GM10266 (cell line): ENCODE data around the gene PRDM2.

Source experiments
- DNase-seq: peaks from one replicate; pipeline ENCODE4 v3.0.0; 2012; ENCODE audit errors: extremely low spot score
- TF ChIP-seq, protein P1 (sequence below): IDR thresholded peaks from 2 replicates; pipeline ENCODE4 v1.5.1; 2012; ENCODE audit warnings: mild to moderate bottlenecking, low read depth; ENCODE audit not compliant: control insufficient read depth, insufficient read depth; ENCODE audit errors: missing control alignments

PRDM2 gene

DNA sequence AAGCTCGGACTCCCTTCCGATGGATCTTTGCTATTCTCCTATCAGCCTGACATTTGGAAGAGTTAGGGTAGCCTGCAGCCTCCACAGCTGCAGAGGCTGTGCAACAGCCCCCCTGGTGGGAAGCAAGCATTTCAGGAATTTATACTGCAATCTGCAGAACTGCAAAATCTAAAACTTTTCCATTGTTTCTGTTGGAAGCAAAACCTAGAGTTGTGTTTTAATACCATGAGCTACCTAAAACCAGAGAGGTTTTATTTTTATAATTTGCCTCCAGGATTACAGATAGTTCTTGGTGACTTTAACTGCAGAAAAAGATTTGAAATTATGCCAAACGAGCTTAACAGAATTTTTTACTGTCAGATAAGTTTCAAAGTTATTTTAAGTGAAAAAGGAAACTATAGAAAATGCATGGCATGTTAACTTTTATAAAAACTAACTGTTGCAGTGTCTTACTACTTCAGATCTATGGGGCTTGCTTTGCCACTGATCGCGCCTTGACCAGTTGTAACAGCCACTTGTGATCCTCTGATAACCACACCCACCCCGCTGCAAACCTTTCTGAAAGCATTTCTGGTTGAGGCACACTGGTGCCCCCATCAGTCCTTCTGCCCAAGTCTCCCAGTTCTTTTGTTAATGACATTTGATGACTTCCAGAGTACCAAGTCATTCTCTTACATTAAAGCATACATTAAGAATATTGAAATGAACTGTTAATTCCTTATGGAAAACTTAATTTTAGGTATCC is 64.8 kb downstream of the PRDM2 start:
- TF ChIP-seq, protein P1, sequence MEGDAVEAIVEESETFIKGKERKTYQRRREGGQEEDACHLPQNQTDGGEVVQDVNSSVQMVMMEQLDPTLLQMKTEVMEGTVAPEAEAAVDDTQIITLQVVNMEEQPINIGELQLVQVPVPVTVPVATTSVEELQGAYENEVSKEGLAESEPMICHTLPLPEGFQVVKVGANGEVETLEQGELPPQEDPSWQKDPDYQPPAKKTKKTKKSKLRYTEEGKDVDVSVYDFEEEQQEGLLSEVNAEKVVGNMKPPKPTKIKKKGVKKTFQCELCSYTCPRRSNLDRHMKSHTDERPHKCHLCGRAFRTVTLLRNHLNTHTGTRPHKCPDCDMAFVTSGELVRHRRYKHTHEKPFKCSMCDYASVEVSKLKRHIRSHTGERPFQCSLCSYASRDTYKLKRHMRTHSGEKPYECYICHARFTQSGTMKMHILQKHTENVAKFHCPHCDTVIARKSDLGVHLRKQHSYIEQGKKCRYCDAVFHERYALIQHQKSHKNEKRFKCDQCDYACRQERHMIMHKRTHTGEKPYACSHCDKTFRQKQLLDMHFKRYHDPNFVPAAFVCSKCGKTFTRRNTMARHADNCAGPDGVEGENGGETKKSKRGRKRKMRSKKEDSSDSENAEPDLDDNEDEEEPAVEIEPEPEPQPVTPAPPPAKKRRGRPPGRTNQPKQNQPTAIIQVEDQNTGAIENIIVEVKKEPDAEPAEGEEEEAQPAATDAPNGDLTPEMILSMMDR = no peak
- no peak for DNase-seq

GRCh38 chr1:13766592-13767564 is 66.9 kb downstream of the PRDM2 start:
- TF ChIP-seq, protein P1 = no peak
- DNase-seq = no peak

DNA sequence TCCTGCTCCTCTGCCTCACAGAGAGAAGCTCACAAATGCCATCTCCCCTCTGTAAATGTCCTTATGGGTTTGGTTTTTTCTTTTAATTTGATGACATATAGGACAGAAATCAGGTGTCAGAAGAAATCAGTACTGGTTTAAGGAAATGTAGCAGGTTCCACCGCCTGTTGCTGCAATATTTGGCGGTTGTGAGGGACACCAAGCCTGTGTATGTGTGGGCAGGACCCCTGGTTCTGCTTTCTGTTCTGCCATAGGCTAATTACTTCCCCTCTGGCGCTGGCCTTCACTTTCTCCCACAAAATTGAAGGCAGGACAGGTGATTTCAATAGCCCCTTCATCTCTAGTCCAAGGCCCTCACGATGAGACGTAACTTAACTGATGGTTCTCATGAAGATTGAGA is 69.2 kb downstream of the PRDM2 start:
- TF ChIP-seq, protein P1 = no peak
- DNase-seq = no peak

DNA sequence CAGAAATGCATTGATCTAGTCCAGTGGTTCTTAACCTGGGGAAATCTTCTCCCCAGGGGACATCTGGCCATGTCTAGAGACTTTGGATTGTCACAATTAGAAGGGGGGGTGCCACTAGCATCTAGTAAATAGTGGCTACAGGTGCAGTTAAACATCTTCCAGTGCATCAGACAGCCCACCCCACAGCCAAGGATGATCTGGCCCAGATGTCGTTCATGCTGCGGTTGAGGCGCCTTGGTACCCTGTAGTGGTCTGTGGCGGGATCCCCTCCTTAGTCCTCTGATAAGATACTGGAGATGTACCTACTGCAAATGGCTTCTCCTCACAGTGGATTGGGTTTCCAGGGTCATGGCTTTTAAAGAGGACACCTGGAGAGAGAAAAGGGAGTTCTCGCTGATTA is 69.8 kb downstream of the PRDM2 start:
- TF ChIP-seq, protein P1 = no peak
- DNase-seq = no peak

- TF ChIP-seq, protein P1 = no peak
- no peak for DNase-seq
Measured at GRCh38 chr1:13770743-13771142, 70.8 kb downstream of the PRDM2 start.

GRCh38 chr1:13771745-13772144 is 71.8 kb downstream of the PRDM2 start:
- DNase-seq = no peak
- TF ChIP-seq, protein P1 = no peak
